HG03558 (cell line): Measurements from ENCODE around the gene VSIR.

Source experiments
- ATAC-seq: cut with Tn5 transposase; IDR thresholded peaks from one replicate; pipeline ENCODE4 v1.9.1; 2021; ENCODE audit warnings: moderate number of reproducible peaks; ENCODE audit not compliant: unreplicated experiment; ENCODE audit errors: extremely low read depth

VSIR gene

DNA sequence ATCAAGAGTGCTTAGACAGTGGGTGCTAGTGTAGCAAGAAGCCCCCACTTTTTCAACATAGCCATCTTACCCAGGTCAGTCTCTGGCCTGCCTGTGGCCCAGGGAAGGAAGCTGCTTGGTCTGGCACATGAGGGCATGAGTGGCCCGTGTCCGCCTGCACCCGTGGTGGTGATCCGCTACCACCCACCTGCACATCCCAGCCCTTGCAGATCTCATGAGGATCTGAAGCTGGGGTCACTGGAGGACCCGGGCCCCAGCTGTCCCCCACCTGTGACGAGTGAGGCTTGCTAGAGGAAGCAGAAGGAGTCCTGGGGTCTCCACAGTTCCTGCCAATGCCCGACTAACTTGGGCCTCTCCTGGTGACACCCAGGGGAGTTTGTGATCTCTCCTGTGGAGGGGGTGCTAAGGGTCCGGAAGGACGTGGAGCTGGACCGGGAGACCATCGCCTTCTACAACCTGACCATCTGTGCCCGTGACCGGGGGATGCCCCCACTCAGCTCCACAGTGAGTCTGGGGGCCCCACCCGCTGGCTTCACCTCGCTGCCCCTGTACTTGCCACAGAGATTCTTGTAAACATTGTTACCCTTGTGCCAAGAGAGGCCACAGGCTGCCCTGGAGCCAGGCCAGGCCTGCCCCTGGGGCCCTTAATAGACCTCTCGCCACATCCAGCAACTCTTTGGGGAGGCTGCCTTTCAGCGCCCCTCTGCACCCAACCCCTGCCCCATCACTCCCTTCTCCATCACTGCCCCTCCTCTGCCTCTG lies 10.8 kb upstream of the VSIR start:
- ATAC-seq = no peak

DNA sequence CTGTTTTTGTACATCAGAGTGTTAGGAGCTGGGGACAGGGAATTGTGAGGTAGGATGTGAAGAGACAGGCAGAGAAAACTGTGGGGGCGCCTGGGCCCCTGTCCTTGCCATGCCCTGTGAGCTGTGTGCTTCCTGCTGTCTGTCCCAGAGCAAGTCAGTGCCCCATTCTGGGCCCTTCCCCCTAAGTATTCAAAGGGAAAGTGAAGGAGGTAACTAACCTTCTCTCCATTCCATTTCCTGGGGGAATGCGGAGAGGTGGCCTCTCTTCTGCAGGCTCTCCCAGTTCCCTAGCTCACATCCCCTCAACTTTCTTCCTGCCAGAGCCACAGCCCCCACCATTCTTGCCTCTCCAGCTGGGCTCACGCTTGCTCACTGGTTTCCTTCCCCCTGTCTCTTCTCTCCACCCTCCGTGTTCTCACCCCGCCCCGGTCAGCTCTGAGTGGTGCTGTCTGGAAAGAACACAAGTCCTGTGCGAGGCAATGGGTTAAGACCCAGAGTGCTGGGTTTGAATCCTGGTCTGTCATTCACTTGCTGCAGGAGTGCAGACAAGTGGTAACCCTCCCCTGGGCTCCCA lies 9.7 kb upstream of the VSIR start:
- no peak for ATAC-seq

DNA sequence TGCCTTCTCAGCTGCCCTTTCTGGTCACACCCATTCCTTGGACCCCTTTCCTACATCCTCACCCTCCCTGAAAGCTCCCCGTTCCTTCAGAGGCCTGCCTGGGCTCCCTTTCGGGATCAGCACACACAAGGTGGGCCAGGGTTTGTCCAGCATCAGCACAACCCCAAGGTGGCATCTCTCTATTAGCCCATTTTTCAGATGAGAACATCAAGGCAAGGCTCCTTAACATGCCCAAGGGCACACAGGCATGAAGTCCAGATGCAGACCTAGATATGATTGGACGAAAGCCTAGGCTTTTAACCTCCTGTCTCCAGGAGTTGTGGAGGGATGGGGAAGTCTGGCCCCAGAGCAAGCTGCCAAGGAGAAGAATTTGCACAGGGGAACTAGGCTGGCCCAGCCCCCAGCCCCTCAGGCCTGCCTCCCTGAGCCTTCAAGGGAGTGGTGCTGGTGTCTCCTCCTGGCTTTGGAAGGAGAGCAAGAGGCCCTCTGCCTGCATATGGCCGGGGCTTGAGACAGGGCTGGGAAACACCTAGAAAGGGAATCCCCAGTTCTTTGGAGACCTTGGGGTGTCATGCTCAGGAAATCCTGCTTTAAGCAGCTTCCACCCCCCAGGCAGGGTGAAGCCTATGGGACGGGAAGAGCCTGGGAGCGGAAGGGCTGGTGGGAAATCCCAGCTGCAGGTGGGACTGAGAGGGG lies 9.0 kb upstream of the VSIR start:
- no peak for ATAC-seq

DNA sequence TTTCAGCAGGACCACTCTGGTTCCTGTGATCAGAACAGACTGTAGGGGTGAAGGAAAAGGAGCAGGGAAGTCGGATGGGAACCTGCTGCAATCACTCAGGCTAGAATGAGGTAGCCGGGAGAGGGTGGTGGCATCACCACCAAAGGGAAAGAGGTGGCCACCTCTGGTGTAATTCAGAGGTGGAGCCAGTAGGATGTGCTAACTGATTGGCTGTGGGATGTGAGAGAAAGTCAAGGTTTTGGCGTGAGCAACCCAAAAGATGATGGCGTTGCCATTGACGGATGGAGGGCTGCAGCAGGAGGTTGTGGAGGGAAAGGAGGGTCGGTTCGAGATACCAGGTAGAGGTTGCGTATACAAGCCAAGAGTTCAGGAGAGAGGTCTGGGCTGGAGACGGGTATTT lies 7.4 kb upstream of the VSIR start:
- no peak for ATAC-seq

DNA sequence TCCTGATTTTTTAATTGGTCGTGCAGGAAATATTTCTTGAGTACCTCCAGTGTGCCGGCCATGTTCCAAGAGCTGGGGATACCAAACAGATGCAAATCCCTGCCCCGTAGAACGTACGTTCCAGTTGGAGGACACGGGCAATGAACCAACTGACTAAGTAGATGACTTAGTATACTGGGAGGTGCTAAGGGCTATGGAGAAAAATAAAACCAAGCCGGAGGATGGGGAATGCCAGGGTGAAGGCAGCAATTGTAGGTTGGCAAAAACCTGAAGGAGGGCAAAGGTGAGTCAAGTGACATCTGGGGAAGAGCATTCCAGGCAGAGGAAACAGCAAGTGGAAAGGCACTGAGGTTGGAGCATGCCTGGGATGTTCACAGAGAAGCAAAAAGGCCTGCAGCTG lies 6.8 kb upstream of the VSIR start:
- ATAC-seq = no peak

DNA sequence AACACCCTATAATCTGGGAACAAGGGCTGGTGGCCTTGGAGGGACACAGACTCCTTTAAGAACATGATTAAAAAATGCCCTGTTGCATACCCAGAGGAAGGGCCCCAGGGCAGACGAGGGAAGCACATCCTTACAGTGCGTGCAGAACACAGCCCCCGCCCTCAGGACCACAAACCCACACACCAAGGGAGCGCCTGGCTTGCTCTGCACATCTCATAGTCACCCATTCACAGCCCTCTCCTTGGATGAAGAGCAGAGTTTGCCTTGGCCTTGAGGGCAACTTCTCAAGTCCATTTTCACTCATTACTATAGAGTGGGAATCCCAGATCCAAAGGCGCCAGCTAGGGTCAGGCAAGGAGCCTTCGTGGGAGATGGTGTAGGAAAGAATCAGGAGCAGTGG lies 6.3 kb upstream of the VSIR start:
- ATAC-seq = no peak

DNA sequence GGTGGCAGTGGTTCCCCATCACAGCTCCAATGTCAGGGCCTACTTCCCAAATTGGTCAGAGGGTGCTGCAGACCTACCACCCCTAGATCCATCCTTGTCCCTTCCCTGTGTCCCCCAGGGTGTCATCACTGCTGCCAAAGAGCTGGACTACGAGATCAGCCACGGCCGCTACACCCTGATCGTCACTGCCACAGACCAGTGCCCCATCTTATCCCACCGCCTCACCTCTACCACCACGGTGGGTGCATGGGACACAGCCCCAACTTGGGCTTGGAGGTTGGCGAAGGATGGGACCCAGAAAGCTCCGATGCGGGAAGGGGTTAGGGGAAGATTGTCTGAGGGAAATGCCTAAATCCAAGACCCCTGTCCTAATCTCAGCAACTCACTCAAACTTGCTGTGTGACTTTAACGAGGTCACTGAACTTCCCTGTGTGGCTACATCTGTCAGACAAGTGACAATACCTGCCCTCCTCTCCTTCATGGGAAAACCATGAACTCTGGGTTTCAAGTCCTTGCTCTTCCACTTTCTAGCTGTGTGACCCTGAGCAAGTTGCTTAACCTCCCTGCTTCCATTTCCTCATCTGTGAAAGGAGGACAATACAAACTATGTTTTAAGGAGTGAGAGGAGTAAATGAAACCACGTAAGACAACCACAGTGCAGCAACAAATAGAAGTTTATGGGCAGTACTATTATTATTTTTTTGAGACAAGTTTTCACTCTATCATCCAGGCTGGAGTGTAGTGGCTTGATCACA lies 4.9 kb upstream of the VSIR start:
- no peak for ATAC-seq

DNA sequence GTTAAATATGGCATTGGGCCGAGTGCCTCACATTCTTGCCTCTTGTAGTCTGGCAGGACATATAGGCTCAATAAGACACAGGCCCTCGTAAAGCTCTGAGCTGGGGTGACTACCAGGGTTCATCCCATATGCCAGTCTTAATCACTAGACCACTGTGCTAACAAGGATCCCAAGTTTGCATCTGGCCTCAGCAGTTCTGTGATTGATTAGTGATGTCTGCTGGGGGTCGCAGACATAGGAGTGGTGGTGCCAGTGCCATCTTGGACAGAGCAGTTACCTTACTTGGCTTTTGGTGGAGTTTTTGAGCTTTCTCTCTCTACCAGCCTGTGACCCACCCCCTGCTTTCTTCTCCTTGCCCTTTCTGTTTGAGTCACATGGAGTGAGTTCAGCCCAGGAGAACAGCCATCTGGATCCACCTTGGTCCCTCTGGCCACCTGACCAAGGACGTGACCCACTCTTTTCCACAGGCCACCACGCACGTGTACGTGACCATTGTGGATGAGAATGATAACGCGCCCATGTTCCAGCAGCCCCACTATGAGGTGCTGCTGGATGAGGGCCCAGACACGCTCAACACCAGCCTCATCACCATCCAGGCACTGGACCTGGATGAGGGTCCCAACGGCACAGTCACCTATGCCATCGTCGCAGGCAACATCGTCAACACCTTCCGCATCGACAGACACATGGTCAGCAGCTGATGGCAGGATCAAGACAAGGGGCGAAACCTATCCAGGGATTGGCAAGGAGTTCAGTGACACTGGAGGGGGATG lies 4.1 kb upstream of the VSIR start:
- ATAC-seq = no peak

DNA sequence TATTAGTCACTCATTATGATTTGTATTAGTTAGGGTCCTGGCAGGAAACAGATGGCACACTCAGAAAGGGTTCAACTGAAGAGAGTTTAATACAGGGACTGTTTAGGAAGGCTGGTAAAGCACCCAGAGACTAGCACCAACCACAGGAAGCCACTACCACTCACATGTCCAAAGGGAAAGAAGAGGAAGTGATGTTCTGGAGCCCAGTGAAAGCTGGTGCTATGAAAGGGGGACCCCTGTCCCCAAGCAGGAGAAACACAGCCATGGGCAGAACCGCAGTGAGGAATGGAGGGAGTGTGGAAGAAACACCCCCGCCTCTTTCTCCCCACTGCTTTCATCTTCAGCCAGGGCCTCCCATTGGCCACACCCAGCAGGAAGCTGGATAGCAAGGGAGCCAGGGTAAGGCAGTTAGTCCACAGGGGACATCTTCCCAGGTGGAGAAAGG lies 3.2 kb upstream of the VSIR start:
- ATAC-seq = no peak

DNA sequence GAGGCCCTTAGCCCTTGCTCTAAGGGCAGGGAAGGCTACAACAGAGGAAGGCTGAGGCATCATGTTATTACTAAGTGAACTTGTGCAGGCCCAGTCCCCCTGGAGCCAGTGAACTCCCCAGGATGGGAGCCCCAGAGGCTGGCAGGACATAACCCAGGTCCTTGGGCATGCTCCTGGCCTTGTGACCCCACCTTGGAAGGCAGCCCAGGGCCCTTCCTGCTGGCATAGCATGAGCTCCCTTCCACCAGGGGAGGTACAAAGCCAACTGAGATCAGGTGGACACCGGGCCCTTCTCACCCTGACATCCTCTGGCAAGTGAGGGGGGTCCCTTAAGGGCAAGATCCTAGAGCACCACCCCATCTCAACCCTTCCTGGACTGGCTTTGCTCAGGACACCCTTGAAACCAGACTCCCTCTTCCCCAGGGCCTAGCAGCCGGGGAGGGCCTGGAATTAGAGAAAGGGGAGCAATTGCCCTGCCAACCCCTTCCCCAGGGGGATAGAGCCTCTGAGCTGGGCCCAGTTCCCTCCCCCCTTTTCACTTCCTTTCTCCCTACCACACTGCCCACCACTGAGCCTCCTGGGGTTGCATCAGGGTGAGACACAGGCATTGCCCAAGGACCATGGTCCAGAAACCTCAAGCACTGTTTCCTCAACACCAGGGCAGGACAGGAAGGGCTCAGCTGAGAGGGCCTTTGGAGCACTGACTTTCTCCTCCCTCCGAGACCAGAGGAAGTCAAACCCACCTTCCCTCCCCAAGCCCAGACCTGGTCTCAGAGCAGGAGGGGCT lies 1.8 kb upstream of the VSIR start:
- no peak for ATAC-seq

DNA sequence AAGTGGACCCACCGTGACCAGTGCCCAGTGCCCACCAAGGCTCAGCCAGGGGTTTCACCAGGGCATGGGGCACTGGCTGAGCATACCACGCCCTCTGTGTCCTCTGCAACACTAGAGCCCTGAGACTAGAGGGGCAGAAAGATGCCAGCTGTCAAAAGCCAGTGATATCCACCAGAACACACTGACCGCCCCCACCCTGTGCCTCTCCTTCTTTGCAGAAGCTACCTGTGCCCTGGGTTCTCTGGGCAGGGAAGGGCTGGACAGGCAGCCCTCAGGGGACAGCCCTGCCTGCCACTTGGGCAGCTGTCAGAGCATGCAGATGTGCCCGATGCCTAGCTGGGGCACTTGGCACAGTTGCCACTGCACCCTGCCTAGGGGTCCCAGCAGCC lies 494 bp downstream of the VSIR start:
- no peak for ATAC-seq

DNA sequence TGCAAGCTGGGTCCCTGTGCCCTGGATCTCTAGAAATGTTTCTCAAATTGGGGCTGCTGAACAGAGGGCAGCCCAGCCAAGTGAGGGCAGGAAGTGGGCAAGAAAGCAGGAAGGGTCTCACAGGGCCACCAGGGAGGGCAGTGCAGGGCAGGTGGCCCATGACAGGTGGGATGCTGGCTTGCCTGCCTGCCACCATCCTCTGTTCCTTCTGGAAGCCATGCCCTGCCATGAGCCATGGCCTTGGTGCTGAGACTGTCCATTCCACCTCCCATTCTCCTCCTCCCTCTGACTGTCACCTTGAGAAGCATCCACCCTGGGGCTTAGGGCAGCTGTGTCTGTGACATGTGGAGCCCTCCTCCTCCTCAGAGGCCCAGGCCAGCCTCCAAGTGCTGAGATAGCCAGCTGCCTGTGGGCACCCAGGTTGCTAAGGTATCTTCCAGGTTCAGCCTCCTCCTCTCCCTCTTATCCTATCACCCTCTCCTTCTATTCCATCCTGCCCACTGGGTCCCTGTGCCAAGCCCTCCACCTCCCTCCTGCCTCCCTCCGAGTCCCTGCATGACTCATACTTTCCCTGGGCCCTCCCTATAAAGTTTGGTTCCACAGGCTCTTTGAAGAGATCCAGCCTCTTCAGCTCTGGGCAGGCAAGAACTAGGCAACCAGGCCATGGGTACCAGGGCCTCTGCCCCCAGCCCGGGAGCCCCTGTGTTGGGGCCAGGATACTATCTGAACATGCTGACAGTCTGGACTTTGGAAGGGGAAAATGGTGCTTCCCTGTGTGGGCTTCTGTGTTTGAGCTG lies 1.3 kb downstream of the VSIR start:
- ATAC-seq = no peak

DNA sequence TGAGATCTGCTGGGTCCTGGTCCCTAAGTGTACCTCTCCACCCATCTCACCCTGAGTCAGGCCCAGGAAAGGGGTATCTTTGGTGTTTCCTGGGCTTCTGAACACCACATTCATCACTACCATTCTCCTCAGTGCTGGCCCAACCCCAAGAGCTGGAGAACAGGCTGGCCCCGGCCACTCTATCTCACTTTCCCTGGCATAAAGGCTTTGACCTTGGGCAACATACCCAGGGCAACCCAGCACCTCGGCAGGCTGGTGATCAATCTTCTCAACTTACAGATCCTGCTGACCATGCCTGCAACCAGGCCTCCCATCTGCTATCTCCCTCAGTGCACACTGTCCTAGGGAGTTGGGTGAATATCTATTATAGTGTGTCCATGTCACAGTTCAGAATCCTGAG lies 2.1 kb downstream of the VSIR start:
- no peak for ATAC-seq

DNA sequence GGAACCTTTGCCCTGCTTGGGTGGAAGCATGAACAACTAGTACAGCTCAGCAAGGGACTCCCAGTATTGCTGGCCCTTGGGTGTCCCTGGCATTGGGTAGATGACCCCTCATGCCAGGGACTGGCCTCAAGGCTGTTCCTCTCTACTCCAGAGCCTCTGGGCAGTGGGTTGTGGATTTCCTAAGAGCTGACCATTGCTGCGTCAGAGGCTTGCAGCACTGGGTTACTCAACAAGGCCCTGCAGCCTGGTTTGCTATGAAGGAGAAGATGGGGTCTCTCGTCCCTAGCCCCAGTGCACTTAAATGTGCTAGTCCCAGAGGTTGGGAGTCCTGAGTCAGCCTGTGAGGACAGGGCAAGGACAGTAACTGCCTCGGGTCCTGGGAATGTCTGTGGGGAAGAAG lies 2.5 kb downstream of the VSIR start:
- ATAC-seq = no peak

DNA sequence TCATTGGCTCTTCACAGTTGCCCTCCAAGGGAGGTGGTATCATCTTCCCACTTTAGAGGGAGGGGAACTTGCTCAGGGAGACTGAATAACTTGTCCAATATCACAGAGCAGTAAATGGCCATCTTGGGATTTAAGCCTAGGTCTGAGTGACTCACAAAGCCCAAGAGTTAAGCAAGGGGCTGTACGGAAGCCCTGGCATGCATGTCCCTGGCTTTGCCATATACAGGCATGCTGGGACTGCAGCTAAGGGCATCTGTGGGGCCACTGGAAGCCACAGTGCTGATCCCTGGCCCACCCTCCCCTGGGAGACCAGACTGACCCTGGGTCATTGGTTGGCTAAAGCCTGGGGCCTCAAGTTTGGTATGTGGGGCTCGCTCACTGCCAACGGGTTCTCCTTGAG lies 3.1 kb downstream of the VSIR start:
- no peak for ATAC-seq

DNA sequence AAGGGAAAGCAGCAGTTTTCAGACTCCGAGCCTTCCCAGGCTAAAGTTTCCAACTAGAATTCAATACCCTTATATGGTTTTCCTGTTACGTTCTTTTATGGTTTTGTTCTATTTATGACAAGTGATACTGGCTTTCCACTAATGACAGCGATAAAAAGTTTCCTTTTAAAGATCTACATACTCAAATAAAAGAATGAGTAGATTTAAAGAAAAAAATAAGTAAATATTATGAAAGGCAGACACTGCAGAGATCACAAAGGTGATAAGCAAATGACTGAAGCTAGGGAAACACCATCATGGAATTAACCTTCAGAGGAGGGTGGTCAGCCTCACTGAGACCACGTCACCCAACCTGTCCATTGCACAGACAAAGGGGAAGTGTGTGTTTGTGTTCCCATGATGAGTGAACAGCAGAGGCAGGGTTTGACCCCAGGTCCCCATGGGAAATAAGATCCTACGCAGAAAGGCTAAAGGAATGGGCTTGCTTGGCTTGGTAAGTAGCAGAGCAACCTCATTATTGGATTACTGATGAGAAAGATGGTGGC lies 4.0 kb downstream of the VSIR start:
- peak; percentile 19 for ATAC-seq

DNA sequence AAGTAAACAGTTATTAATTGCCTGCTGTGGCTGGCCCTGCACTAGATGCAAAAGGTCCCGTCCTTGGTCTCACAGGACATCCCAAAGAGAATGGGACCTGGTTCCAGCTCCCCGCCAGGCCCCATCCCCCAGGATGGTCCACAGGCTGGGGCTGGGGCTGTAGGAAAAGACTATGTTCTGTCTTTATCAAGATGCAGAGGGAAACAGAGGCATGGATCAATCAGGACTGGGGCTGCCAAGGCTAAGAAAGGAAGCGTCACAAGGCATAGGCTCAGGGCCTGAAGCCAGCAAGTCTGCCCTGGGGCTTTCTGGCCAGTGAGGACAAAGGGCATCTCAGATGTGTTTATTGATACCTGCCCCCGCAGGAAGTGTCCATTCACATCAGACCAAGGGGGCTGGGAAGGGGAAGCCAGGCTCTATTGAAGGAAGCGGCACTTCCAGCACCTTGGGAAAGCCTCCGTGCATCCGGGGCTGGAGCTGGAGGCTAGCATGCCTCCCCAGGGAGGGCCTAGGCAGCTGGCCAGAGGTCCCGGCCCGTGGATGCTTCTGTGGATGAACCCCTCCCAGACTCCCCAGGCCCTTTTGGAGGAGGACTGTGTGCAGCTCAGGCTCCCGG lies 5.8 kb downstream of the VSIR start:
- ATAC-seq = no peak
